Measurements from ENCODE around the gene KCNN4.
"Not testable (repeated sequence)": the region's sequence is repeated elsewhere in the genome, so short reads cannot be mapped to it uniquely, and the experiment has no call there.

Gene KCNN4

GRCh38 chr19:43780706-43781525 is at the start of gene KCNN4:
Gene KCNN4, minus strand, starts transcription at chr19:43780973. Its CDS starts 112 bp downstream, at chr19:43780861.
- peak; percentile 68 for FAIRE-seq
- DNase-seq (ENCODE audit: insufficient read length, low spot score), result peak; percentile 56

DNA sequence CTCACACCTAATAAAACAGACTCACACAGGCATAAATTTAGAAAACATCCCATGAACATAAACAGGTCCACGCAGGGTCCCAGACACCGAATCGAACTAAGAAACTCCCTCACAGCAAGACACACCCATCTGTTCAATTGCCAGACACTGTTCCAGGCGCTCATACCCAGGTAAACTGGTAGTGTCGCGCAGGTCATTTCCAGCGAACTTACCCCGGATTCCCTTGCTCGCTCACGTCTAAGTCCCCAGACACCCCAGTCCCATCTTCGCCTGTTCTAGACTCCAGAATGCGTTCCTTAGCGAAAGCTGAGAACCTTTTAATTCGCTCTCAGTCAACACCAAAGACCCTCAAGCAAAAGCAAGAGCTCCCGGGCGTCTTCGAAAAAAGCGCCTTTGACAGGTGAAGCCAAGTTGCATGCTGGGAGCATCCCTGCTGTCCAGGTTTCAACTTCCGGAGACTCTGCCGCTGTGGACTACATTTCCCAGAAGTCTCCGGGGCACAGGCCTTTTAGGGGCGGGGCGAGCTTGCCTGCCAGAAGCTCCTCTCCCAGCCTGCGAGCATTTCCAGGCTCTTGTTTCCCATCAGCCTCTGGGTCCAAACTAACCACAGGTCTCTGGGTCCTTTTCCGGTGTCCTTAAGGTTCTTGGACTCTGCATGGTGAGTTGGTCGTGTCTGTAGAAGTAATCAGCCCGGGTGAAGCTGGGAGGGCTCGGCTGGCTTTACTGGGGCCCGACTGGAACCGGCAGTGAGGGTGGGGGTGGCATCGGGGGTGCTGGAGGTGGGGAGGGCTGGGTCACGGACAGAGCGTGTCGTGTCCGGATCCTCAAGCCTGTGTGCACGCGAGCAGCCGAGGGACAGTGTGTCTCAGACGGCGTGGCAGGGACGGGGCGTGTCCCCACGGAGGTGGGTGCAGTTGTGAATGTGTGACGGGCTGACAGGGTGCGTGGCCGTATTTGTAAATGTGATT is 46.3 kb upstream of the KCNN4 start, which contains the start of gene ZNF283:
TSS of gene ZNF283 (plus strand) at position 535 of the 968 bp plus-strand sequence. CDS start 6,184 bp downstream, outside the sequence.
- DNase-seq (ENCODE audit: insufficient read length, low spot score) (peak; percentile 69), FAIRE-seq (peak; percentile 78)

DNA sequence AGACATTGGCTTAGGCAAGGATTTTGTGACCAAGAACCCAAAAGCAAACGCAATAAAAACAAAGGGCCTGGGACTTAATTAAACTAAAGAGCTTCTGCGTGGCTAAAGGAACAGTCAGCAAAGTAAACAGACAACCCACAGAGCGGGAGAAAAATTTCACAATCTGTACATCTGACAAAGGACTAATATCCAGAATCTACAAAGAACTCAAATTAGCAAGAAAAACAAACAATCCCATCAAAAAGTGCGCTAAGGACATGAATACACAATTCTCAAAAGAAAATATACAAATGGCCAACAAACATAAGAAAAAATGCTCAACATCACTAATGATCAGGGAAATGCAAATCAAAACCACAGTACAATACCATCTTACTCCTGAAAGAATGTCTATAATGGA is 43.8 kb upstream of the KCNN4 start:
- DNase-seq (ENCODE audit: insufficient read length, low spot score); FAIRE-seq: not testable (repeated sequence)

DNA sequence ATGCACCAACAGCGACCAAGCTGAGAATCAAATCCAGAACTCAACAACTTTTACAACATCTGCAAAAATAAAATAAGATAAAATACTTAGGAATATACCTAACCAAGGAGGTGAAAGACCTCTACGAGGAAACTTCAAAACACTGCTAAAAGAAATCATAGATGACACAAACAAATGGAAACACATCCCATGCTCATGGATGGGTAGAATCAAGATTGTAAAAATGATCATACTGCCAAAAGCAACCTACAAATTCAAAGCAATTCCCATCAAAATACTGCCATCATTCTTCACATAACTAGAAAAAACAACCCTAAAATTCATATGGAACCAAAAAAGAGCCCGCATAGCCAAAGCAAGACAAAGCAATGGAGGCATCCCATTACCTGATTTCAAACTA is 43.1 kb upstream of the KCNN4 start:
- FAIRE-seq; DNase-seq (ENCODE audit: insufficient read length, low spot score): not testable (repeated sequence)

DNA sequence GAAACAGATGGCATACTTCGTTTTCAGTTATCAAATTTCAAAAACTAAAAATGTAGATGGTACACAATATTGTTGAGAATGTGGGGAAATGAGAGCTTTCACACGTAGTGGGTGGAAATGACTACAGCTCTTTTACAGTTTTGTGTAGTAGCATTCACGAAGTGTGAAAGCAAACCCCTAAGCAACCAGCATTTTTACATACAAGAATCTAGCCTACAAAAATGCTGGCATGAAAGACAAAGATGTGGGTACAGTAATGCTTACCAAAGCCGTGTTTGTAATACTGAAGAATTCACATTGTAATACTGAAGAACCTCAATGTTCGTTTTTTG is 40.1 kb upstream of the KCNN4 start:
- DNase-seq (ENCODE audit: insufficient read length, low spot score) (no peak), FAIRE-seq (no peak)

GRCh38 chr19:43820098-43820883 is 39.5 kb upstream of the KCNN4 start:
- FAIRE-seq (no peak), DNase-seq (ENCODE audit: insufficient read length, low spot score) (no peak)

GRCh38 chr19:43818500-43818899 is 37.7 kb upstream of the KCNN4 start:
- DNase-seq (ENCODE audit: insufficient read length, low spot score) (no peak), FAIRE-seq (no peak)

DNA sequence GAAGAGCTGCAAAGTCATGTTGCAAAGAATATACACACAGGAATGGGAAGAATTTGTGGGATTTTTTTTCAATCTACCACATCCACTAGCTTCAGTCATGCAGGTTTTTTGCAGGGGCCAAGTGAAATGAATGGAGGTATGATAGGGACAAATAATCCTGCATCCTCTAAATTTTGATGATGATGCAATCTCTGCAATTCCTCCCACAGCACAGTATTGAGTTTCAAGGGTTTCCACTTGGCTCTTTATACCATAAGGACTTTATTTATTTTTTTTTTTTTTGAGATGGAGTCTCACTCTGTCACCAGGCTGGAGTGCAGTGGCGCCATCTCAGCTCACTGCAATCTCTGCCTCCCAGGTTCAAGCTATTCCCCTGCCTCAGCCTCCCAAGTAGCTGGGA is 36.7 kb upstream of the KCNN4 start:
- DNase-seq (ENCODE audit: insufficient read length, low spot score); FAIRE-seq: not testable (repeated sequence)

- no peak for FAIRE-seq
Observed at GRCh38 chr19:43814663-43815352, 34.0 kb upstream of the KCNN4 start.

DNA sequence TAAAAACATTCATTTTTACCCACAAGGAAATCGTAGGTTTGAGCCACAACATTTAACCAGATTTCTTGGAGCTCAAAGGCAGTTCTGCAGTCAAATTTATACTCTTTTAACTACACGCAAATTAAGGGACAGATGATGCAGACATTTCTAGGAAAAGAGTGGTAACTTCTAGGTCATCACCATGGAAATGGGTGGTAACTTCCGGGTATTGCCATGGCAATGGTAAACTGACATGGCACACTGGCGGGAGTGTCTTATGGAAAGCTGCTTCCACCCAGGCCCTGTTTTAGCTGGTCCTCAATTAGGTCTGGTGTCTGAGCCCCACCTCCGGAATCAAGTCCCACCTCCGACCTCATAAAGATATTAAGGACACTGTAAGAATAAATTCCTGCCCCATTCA is 31.9 kb upstream of the KCNN4 start:
- DNase-seq (ENCODE audit: insufficient read length, low spot score), result no peak
- no peak for FAIRE-seq

More at GRCh38 chr19:43814663-43815352, 34.0 kb upstream of the KCNN4 start:
- no peak for DNase-seq (ENCODE audit: insufficient read length, low spot score)

GRCh38 chr19:43812259-43812658 is 31.5 kb upstream of the KCNN4 start:
- DNase-seq (ENCODE audit: insufficient read length, low spot score) (no peak), FAIRE-seq (no peak)

GRCh38 chr19:43811837-43812236 is 31.1 kb upstream of the KCNN4 start:
- FAIRE-seq (no peak), DNase-seq (ENCODE audit: insufficient read length, low spot score) (no peak)

- DNase-seq (ENCODE audit: insufficient read length, low spot score) (no peak), FAIRE-seq (peak; percentile 82)
Observed at GRCh38 chr19:43809762-43810696, 29.3 kb upstream of the KCNN4 start.

DNA sequence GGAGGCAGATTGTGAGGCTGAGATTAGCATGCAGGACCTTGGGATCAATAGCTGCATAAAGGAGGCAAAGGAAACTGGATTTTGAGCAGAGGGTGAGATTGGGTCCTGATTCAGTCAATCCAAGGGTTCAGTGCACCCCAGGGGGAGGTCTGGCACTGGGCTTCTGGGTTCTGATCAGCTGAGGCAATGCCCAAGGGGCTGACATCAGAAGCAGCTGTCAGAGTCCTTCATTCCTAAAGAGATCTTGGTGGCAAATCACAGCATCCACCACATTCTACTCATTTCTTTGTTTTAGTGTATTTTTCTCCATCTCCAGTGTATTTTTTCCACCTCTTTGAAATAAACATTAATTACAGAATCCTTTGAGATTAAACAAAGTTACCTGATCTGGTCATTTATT is 26.9 kb upstream of the KCNN4 start:
- no peak for FAIRE-seq

GRCh38 chr19:43806848-43807247 is 26.1 kb upstream of the KCNN4 start:
- FAIRE-seq, result no peak
- DNase-seq (ENCODE audit: insufficient read length, low spot score), result no peak

More for the DNA sequence above, 26.9 kb upstream of the KCNN4 start:
- DNase-seq (ENCODE audit: insufficient read length, low spot score), result no peak

DNA sequence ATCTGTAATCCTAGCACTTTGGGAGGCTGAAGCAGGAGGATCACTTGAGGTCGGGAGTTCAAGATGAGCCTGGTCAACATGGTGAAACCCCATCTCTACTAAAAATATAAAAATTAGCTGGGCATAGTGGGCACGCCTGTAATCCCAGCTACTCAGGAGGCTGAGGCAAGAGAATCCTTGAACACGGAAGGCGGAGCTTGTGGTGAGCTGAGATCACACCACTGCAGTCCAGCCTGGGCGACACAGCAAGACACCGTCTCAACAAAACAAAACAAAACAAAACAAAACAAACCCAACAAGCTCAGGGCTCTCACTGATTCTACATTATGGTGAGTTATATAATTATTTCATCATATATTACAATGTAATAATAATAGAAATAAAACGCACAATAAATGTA is 25.6 kb upstream of the KCNN4 start:
- DNase-seq (ENCODE audit: insufficient read length, low spot score); FAIRE-seq: not testable (repeated sequence)

DNA sequence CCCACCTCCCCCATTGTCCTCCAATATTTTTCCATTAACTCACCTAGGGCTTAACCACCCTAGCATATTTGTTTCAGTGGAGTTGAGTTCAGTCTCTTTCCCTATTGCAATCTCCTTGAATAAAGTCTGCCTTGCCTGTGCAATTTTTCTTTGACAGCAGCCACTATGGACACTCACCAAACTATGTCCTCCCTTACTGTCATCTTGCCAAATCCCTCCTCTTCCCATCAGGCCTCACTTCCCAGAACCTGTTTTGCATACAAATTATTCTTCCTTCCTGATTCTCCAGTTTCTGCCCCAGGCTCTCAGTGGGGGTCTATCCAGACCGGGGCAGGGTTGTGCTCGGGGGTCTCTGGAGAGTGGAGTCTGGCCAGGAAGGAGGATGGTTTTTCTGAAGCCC is 23.7 kb upstream of the KCNN4 start:
- DNase-seq (ENCODE audit: insufficient read length, low spot score), result no peak
- no peak for FAIRE-seq

DNA sequence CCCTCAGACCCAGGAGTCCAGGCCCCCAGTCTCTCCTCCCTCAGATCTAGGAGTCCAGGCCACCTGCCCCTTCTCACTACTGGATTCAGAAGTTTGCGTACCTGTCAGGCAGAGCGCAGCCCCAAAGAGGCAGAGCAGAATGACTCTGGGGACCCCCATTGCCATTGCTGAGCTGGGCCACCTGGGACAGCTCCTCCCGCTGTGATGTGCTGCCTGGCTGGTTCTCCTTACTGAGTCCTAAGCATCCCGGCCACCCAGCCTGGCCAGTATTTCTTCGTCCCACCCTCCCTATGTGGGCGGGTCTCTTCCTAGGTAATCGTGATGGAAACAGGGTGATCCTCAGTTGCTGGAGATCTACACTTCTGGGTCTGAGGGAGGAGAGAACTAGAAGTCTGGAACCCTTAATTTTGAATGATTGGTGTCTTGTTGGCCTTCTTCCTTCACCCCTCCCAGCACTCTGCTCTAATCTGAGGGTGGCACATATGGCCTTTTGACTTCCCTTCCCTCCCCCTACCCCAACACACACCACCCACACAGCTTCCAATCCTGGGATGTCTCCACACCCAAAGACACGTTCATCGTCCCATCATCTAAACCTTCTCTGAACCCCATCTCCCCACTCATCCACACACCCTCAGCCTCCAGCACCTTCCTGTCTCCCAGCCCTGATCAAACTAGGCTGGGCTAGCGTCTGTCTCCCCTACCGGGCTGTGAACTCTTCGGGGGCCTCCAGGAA is 21.6 kb upstream of the KCNN4 start, which contains the start of gene LYPD5:
TSS of gene LYPD5 (minus strand) at position 232 of the 736 bp plus-strand sequence. CDS start at position 165, 67 bp downstream.
- FAIRE-seq, result no peak
- no peak for DNase-seq (ENCODE audit: insufficient read length, low spot score)
